Tongue (tissue), 2 donors: ENCODE results near the gene CLIP1. TPM values are rescaled to one million over a fixed set of nuclear protein-coding genes. Genes with fewer than 3 reads are reported as not detected.
A peak's percentile ranks its signal among the peaks of the same experiment; 100 is the strongest.

Experiments used
- DNase-seq: peaks from one replicate; pipeline ENCODE4 v3.0.0-alpha.2; 2015
- total RNA-seq: library from RNA; depleted of rRNA; stranded (reverse); fragments of >200 nt; gene quantifications from one replicate; pipeline ENCODE4 v1.2.3, GENCODE V29; 2014

CLIP1 gene
- total RNA-seq, 1 donor from 2014 or later, result 56.7 TPM

- no peak for DNase-seq
Observed at GRCh38 chr12:122245553-122245952, 176.9 kb downstream of the CLIP1 start.

GRCh38 chr12:122244565-122245371, 177.7 kb downstream of the CLIP1 start:
- DNase-seq, result no peak

GRCh38 chr12:122243965-122244364, 178.5 kb downstream of the CLIP1 start:
- DNase-seq, result no peak

GRCh38 chr12:122238861-122239260, 183.6 kb downstream of the CLIP1 start:
- DNase-seq, result no peak

- DNase-seq, result no peak
Observed at GRCh38 chr12:122235741-122236140, 186.7 kb downstream of the CLIP1 start.

GRCh38 chr12:122232691-122233090, 189.8 kb downstream of the CLIP1 start:
- DNase-seq, result no peak

- DNase-seq, result no peak
Observed at GRCh38 chr12:122230798-122231197, 191.7 kb downstream of the CLIP1 start.

GRCh38 chr12:122228092-122228491, 194.4 kb downstream of the CLIP1 start:
- DNase-seq, result no peak

- no peak for DNase-seq
Observed at GRCh38 chr12:122227341-122227740, 195.1 kb downstream of the CLIP1 start.

- no peak for DNase-seq
Observed at GRCh38 chr12:122226366-122227125, 195.9 kb downstream of the CLIP1 start.

- DNase-seq, result peak; percentile 100
Observed at GRCh38 chr12:122225683-122226365, 196.6 kb downstream of the CLIP1 start, which contains the start of gene DIABLO. Gene DIABLO, minus strand, starts transcription at chr12:122226052. Its CDS starts 38 bp downstream, at chr12:122226014.

Other genes starting within 250 kb of the CLIP1 start
- gene IL31, start 248.4 kb downstream of the CLIP1 start, total RNA-seq, result not detected
- 0.51 TPM for gene LRRC43, start 239.5 kb downstream of the CLIP1 start, total RNA-seq
- 0.41 TPM for gene B3GNT4, start 219.0 kb downstream of the CLIP1 start, total RNA-seq
- 55.3 TPM for gene DIABLO, start 196.6 kb downstream of the CLIP1 start, total RNA-seq
- 18.9 TPM for gene VPS33A, start 156.2 kb downstream of the CLIP1 start, total RNA-seq
- gene ZCCHC8, start 78.3 kb upstream of the CLIP1 start, total RNA-seq, result 31.3 TPM
- gene RSRC2, start 104.3 kb upstream of the CLIP1 start, total RNA-seq, result 77.9 TPM
- 28.5 TPM for gene KNTC1, start 104.6 kb upstream of the CLIP1 start, total RNA-seq